K562 (cell line): Measurements from ENCODE around the gene CPVL. TPM values are rescaled to one million over a fixed set of nuclear protein-coding genes. Genes with fewer than 3 reads are reported as not detected.
A peak's percentile ranks its signal among the peaks of the same experiment; 100 is the strongest.

Experiments
- CHD7 ChIP-seq: fragments of 200-600 bp; sonication (generic); IDR thresholded peaks from one replicate; pipeline ENCODE4 v1.6.1; 2012; ENCODE audit warnings: mild to moderate bottlenecking, low read depth, low read length, inconsistent platforms
- RAD21 ChIP-seq, 2 experiments: fragments of 250-450 bp in 1 of 2; fragments of 450-650 bp in 1 of 2; sonication (Bioruptor Pico) in 1 of 2; formaldehyde crosslinking in 1 of 2; IDR thresholded peaks in 1 of 2; conservative IDR thresholded peaks in 1 of 2; 2 replicates each; pipeline versions ENCODE4 v1.4.0 to v1.8.0; 2020 to 2022; ENCODE audit warnings: mild to moderate bottlenecking in 2 of 2, moderate library complexity in 1 of 2
- polyA plus RNA-seq, 8 experiments: library from polyadenylated mRNA; depleted of rRNA in 4 of 8; stranded (reverse) in 5 of 8; unstranded in 3 of 8; fragments of >200 nt; fragmentation: Nextera tagmentation in 2 of 8; fragmentation: Illumina TruSeq in 1 of 8; extraction: Ambion mirVana in 2 of 8; extraction: Trizol in 1 of 8; gene quantifications; 2 replicates each; pipeline versions ENCODE4 v1.2.1 to v1.2.3, GENCODE V29; 2011 to 2014; ENCODE audit warnings: inconsistent platforms in 1 of 8, missing spikeins in 1 of 8
- total RNA-seq, 7 experiments: library from RNA; depleted of rRNA in 6 of 7; stranded (reverse); fragments of >200 nt in 6 of 7; fragmentation: Illumina TruSeq in 2 of 7; extraction: Trizol in 2 of 7; gene quantifications; 2 replicates each; pipeline versions ENCODE4 v1.2.1 to v1.2.3, GENCODE V29; 2011 to 2021; ENCODE audit warnings: low replicate concordance in 1 of 7

The CPVL gene
- total and polyA plus RNA-seq, 9 of the 15 experiments (the other 6 are each of a cell fraction or from before 2014, with no cell fraction given), result 0.89 to 2.4 (median 1.5) TPM

DNA sequence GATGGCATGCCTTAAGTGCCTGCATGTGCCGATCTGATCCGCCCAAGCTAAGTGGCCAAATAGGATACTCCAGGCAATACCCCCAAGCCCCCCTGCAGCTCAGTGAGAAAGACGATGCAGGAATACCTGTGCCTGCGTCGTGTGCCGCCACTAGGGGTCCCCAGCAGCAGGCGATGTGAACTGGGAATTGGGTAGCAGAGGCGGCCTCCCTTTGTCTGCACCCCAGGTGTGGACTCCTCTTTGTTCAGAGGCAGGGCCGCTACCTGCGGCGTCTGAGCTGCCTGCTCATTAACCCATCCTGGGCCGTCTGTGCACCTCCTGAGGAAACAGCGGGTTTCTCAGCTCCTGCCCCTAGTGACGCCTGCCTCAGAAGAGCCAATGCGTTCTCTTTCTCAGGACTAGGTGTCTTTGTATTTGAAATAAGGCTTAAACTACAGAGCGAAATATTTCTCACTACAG is 43.4 kb upstream of the CPVL start (continued):
- TF ChIP-seq CHD7 (no peak), RAD21 (CRISPR knock-in tag; conservative IDR thresholded peaks at IDR 0.05 in 1 of 2, IDR thresholded peaks at IDR 0.05 in 1 of 2) (peak; percentile 20 to 51; a peak in 2 of 4 replicates)
